Measurements from ENCODE around the gene PTGIS.

PTGIS gene

DNA sequence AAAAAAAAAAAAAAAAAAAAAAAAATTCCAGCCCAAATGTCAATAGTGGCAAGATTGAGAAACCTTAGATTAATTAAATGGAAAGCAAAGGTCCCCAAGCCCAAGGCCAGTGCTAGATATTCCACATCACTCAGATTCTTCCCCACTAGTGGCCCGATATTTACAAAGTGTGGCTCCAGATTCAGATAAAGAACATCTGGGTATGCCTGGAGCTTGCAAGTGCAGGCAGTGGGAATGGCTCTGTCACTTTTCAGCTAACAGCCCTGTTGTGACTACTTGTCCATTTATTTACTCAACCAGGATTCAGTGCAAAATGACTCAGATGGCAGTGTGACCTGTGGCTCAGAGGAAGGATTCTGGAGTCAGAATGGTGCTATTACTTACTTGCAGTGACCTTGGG, 77.2 kb downstream of the PTGIS start:
- DNase-seq, result no peak

DNA sequence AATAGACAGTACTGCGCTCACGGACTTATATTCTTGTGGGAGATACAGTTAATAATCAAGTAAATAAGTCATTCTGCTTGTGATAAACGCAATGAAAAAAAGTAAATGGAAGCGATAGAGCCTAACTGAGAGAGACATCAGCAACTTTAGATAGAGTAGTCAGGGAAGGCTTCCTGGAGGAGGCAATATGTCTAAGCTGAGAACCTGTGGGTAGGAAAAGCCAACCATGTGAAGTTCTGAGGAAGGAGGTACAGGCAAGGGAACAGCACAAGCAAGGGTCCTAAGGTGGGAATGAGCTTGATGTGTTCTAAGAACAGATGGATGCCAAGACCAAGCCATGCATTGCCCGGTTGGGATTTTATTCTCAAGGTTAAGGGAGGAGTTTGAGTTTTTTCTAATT, 78.2 kb downstream of the PTGIS start:
- no peak for DNase-seq

DNA sequence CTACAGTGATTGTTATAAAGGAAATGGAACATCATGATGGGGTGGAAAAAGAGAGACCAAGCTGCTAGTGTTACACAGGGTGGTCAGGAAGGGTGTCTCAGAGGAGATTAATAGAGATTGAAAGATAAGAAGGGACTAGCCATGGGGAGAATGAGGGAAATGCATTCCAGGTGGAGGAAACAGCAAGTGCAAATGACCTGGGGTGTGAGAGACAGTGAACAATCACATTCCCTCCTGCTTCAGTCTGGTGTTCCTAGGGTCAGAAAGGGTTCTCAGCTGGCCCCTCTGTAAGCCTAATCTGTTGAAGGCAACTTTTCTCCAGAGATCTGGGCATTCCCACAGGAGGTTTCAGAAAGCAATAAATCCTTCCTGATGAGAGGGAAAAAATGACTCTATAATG, 81.9 kb downstream of the PTGIS start:
- no peak for DNase-seq

DNA sequence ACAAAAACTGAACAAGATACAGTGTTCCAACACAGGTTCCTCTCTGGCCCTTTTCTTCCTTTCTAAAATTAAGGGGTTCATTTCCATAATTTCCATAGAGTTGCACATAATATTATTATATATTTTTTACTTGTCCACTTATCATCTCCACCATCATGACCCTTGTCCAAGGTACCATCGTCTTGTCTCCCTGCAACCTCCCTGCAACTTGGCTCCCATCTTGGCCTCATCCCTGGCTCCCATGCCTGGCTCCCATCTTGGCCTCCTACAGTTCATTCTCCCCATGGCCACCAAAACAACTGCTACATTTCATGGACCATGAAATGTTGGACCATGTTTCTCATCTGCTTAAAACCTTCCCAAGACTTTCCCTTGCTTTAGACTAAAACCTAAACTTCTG, 82.4 kb downstream of the PTGIS start:
- no peak for DNase-seq

DNA sequence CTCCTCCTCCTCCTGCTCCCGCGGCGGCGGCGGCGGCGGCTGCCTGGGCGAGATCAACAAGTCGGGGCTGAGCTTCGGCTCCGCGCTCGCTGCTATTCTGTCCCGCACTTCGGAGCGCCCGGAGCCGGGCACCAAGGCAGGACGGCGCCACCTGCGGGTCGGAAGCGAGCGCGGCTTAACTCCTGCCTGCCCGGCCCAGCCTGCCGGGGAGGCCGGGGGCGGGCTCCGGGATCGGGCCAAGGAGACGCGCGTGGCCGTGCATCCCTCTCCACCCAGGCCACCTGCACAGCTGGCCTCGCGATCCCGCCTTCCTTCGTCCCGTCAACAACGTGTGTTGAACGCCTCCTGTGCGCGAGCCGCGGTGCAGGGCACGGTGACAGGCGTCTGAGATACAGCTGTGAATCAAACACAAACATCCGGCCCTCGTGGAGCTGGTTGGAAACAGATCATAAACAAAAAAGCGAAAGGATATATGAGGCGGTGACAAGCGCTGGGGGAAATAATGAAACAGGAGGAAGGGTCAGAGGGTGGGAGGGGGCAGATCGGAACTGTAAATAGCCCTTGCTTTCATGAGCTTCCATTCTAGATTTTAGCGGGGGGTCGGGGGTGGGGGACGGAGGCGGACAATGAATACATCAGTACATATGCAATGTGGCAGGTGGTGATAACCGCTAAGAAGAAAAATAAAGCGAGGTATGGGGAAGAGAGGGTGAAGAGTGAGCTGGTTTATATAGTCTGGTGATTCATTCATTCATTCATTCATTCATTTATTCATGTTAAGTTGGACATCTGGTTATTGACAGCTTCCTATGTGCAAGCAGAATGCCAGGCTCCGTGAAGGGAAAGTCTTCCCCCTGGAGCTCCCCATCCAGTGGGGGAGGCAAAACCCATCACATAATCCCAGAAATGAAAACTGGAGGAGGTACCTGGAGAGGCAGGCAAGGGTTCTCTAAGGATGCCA, 83.5 kb downstream of the PTGIS start:
- peak; percentile 35 for DNase-seq

DNA sequence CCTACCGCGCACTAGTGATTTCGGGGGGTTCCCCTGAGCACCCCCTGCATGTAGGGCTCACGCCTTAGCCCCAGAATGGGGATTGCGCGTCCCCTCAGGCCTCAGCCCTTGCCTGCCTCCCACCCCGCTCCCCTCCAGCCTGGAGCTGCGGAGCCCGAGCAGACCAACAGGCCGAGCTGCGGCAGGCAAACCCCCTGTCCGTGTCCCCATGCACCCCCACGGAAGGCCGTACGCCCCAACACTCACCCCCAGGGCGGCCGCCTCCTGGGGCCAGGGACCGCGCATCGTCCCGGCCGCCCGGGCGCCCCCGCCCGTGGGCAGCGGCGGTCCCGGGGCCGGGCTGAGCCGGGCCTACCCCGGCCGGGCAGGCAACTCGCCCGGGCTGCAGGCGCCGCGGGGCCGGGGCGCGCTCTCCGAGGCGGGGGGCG, 84.2 kb downstream of the PTGIS start:
- DNase-seq, result no peak

DNA sequence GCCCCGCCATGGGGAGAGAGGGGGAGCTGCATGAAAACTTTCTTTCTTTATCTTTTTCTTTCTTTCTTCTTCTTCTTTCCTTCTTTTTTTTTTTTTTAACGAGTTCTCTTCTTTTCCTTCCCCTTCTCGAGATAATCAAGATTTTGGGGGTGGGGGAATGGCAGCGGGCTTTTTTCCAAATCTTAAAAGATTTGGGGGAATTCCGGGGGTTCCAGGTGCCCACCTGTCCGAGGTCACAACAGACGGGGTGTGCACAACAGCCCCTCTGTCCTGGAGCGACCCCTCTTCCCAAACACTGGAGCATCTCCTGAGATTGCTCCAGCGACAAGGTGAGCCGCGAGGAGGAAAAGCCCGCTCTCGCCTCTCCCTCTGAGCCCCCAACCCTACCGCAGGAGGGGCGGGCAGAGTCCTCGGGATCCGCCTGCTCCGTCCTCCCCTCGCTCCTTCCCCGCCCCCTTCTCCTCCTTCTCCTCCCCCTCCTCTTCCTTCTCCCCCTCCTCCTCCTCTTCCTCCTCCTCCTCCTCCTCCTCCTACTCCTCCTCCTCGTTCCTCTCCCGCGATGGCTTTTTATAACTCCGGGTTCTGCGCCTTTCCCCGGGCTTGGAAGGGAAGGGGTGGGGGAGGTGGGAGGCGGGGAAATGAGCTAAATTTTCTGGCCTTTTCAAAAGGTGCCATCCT, 84.8 kb downstream of the PTGIS start:
- DNase-seq, result no peak

DNA sequence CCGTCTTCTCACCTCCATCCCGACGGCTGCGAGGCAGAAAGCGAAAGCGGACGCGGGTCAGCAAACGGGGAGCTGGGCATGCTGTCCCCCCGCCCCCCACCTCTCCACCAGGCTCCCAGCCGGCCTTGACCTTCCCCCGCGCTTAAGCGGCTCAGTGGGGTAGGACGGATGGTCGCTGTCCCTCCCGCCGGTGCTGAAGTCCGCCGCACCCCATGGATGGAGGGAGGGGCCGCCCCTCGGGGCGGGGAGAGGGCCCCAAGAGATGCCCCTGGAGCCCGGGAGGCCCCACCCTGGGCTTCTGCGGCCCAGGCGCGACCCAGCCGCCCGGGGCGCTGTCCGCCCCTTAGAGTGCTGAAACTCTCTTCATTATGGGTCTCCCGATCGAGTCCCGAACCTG, 85.3 kb downstream of the PTGIS start, which contains the start of gene KCNB1:
Gene KCNB1, minus strand, starts transcription at position 48 of the 397 bp plus-strand sequence. CDS start 188 bp downstream, outside the sequence.
- peak; percentile 17 for DNase-seq

DNA sequence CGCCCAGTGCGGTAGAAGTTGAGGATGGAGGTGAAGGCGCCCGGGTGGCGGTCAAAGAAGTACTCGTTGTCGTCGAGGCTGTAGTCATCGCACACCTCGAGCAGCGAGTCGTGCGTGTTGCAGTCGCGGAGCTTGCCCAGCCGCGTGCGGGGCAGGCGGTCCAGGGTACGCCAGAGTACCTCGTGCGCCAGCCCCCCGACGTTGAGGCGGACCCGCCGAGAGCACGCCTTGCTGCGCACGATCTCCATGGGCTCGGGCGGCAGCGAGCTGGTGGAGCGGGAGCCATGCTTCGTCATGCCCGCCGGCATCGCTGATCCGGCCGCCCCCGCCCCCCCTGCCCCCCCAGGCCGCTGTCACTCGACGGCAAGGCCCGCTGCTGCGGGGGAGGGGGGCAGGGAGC, 85.8 kb downstream of the PTGIS start:
- no peak for DNase-seq

DNA sequence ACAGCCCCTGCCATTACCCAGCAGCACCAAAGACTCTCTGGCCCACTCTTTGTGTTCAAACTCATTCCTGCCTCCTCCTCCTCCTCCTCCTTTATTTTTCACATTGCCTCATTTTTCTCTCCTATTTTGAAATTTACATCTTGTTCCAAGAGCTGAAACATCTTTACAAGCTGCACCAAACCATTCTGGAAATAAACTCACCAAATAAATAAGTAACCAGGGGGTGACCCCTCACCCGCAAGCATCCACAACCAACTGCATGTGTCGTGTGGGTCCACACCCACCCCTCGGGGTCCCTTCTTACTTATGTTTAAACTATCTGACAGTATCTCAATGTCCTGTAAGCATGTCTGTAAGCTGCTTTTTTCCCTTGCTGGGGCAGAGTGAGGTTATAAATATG, 86.8 kb downstream of the PTGIS start:
- DNase-seq, result no peak

DNA sequence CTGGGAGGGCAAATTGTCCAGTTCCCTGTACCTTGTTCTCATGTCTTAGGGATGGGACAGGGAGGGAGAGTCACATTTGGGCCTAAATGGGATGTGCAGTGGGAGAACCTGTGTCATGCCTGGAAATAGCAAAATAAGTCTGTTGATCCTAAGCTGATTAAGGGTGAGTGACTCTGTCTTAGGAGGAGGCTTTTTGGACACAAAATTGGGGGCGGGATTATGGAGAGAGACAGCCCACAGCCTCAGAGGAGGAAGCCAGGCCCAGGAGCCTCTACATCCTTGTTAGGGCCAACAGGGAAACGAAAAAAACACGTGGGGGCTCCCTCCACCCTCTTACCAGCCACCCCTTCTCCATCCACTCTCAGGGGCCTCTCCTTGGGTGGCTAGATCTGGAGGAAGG, 87.7 kb downstream of the PTGIS start:
- no peak for DNase-seq

DNA sequence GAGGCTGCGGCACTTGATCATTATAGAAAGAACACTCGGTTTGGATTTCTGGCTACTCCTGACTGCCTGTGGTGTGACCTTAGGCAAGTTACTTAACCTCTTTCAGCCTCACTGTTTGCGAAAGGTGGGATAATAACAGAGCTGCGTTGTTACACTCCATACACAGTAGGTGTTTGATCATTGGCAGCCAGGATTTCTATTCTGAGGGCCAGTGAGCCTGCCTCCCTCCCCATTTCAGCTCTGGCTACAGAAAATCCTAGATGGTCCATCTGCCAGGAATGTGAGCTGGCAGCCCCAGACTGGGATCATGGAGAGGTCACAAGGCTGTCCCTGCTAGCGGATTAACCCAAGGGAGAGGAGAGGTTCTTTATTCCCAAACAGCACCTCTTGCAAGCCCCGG, 88.2 kb downstream of the PTGIS start:
- DNase-seq, result no peak

DNA sequence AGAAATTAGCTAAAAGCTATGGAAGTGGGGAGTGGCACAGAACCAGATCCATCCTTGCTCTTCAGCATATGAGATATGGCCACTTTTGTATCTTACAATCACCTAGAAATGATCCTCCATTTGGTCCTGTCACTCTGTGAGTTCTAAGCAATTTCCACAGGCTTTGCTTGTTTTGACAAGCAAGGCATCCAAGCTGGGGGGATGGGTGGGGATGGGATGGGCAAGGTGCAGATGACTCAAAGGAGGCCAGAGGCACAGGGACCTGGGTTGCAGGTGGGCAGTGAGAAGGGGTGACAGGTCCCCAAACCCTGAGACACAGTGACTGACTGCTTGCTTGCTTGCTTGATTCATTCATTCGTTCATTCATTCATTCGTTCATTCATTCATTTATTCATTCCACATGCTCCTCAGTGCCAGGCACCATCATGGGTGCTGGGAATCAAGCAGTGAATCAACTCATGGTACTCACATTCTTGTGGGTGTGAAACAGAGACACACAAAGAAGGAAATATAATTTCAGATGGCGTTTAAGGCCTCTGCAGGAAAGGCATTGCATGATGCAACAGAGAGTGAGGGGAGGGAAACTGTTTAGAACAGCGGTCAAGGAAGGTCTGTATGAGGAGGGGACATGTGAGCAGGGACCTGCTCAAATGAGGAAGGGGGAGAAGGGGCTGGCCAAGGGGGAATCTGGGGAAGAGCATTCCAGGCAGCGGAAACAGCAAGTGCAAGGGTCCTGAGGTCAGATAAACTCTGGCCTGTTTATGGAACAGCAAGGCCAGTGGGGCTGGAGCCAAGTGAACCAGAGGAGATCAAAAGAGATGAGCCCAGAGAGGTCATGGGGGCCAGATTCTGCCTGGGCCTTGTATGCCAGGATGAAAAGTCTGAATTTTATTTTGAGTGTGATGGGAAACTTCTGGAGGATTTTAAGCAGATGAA, 88.9 kb downstream of the PTGIS start:
- DNase-seq, result no peak

DNA sequence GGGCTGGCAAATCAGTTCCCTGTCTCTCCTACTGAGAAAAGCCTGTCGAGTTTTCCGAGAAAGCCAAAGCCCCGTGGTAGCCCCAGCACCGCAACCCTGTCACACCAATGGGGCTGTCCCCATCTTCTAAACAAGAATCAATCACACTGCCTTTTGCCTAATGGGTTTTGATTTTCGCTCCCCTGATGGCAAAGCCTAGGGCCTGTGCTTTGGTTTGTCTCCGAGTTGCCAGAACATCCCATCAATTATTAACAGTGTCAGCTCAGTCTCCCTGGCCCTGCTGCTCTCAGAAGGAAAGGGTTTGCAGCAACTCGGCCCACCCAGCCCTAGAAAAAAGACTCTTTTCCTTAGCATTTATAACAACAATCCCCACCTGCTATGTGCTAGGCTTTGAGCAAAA, 89.7 kb downstream of the PTGIS start:
- DNase-seq, result no peak

DNA sequence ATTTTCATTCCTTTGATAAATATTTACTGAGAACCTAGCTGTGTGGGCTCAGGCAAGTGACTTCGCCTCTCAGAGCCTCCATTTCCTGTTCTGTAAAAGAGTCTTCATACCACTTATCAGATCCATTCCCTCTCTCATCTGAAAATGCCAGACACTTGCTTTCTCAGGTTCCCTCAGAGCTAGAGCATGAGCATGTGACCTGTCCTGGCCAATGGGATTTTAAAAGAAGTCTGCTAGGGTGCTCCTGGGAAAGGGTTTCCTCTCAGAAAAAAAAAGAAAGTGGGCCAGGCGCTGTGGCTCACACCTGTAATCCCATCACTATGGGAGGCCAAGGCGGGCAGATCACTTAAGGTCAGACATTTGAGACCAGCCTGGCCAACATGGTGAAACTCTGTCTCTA, 90.7 kb downstream of the PTGIS start:
- no peak for DNase-seq

DNA sequence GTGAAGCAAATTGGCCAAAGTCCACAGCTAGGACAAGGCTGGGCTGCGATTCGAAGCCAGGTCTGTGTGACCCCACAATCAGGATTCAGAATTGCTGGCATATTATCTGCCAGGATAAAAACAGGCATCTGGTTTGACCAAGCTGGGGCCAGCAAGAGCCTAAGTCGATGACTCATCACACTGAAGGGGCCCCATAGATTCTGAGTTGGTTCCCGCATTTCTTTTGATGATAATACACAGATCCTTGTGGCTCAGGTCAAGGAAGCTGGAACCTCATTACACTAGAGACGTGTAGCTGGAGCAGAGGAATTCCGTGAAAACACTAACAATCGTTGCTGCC, 92.0 kb downstream of the PTGIS start:
- DNase-seq, result no peak

DNA sequence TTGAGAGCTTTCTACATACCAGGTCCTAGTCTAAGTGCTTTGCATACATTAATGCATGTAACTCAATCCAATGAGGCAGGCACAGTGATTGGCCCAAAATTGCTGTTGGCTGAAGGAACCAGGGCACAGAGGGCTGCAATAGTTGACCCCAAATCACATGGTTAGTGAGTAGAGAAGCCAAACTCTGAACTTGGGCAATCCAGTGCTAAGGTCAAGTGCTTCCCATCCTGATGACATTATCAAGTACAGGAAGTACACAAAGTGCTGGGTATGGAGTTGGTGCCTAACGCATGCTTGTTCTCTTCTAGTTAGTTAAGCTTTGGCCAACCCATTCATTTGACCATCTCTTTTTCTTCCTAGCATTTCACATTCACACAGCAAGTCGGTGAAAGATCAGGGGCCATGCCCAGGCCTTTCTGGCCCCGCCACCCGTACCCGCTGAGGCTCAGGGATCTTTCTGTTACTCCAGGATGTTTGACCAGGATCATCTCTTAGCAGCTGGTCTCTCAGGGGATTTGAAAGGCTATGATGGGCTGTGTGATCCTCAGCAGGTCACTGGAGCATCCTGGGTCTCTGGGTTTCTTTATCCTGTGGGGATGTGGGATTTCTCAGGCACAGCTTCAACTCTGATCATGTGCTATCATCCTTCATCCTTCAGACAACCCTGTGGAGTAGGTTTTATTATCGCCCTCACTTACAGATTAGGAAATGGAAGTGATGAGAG, 92.5 kb downstream of the PTGIS start:
- DNase-seq, result no peak

DNA sequence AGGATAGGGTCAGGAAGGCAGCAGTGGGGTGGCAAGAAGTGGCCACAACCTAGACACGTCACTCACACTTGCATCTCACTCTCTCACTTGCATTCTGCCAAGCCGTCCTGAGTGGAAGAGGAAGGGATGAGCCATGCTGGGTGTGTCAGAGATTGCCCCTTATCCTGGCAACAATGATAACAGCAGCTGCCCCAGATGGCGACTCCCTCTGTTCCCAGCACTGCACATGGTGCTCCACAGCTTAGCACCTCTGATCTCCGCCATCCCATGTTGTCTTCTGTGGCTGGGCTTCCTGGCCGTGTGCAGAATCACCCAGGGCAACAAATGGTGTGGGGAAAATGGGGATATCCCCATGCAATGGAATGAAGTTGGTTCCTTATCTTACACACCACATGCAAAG, 96.5 kb downstream of the PTGIS start:
- no peak for DNase-seq

DNA sequence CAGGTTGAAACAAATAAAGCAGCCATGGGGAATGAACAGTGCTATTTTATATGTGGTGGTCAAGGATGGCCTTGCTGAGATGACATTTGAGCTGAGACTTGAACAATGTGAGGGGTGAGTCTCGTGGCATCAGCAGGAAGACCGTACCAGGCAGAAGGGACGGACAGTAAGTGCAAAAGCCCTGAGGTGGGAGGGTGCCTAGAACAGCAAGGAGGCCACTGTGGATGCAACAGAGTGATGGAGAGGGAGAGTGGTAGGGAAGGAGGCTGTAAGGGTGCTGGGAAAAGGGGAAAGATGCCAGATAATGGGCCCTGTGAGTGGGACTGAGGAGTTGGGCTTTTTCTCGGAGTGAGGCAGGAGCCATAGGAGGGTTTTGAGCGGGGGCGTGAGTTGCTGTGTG, 97.0 kb downstream of the PTGIS start:
- no peak for DNase-seq

DNA sequence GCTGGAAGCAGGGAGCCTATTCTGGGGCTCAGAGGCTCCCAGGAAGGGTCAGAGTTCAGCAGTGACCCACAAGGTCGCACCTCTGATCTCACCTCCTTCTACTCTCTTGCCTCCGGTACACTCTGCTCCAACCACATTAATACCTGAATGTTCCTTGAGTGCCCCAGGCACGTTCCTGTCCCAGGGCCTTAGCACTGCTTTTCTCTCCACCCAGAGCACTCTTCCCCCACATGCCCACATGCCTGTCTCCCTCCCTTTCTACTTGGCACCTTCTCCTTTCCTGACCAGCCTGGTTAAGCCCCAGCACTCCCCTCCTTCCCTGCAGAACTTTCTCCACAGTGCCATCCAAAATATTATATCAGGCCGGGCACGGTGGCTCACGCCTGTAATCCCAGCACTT, 98.9 kb downstream of the PTGIS start:
- no peak for DNase-seq

DNA sequence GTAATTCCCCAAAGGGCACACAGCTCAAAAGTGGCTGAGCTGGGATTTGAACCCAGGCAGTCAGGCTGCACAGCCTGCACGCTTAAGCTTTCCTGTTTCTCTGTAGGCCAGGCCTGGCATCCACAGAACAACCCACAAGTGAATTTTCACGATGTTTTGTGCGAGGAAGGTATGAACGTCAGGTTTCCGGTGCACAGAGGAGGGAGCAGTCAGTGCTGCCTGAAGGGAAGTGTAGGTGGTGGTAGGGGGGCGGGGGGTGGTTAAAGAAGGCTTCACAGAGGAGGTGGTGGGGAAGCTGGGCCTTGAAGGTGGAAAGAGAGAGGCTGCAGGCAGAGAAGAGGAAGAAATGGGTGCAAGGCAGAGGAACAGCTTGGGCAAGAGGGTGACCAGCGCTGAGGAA, 99.5 kb downstream of the PTGIS start:
- no peak for DNase-seq

DNA sequence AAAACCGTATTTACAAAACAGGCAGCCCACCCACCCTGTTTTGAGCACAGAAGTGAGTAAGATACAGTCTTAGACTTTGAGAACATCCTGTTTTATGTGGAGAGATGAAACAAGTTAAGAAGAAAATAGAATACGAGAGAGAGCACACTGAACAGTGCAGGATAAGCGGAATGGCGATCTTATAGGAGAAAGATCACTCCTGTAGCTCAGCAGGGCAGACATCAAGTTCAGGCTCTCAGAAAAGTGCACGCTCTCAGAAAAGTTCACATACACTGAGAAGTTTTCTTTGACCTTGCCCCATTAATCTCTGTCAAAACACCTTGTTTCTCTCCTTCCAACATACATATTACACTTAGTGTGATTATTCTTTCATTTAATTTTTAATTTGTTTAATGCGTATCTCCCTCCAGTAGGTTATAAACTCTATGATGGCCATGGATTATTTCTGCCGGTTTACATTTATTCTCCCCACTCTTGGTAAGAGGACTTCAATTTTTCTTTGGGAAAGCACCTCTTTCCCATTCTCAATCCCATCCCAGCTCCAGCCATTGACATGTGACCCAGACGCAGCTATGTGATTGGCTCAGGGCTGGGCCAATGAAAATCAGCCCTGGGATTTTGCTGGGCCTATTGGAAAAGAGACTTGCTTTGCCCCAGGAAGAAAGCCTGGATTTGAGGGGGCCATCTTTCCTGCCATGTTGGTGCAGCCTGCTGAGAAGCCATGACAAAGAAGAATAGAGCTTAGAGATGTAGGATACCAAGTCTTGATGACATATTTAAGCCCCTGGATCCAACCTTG, 101.6 kb downstream of the PTGIS start:
- DNase-seq, result no peak

All from T-helper 9 cell (primary cell).